Measurements from ENCODE around the gene DAGLA.

DNA sequence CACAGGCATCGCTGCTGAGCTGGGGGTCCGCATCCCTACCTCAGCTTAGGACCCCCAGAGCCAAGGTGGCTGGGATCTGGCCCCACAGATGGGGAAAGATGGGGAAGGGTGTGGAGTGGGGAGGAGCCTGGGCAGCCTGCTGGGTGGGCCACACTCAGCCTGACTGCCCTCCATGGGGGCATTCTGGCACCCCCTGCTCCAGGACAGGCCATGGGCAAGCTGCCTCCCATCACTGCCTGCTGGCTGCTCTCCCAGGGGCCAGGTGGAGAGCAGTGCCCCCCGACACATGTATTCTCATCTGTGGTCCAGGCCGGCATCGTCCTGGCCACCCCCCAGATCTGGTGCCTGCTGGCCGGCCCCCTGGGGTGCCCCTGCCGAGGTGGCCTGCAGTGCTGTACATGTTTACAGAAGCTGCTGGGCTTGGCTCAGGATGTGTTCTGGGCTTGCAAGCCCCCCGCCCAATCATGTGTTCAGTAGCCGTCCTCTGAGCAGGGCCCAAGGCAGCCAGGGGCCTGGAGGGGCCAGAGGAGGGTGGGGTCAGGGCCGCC, 64.5 kb downstream of the DAGLA start:
- TF ChIP-seq, protein P1, sequence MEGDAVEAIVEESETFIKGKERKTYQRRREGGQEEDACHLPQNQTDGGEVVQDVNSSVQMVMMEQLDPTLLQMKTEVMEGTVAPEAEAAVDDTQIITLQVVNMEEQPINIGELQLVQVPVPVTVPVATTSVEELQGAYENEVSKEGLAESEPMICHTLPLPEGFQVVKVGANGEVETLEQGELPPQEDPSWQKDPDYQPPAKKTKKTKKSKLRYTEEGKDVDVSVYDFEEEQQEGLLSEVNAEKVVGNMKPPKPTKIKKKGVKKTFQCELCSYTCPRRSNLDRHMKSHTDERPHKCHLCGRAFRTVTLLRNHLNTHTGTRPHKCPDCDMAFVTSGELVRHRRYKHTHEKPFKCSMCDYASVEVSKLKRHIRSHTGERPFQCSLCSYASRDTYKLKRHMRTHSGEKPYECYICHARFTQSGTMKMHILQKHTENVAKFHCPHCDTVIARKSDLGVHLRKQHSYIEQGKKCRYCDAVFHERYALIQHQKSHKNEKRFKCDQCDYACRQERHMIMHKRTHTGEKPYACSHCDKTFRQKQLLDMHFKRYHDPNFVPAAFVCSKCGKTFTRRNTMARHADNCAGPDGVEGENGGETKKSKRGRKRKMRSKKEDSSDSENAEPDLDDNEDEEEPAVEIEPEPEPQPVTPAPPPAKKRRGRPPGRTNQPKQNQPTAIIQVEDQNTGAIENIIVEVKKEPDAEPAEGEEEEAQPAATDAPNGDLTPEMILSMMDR (IDR thresholded peaks at IDR 0.05) = no peak
- TF ChIP-seq EP300 (IDR thresholded peaks at IDR 0.05; ENCODE audit: low read depth) = no peak
